HFF-Myc (cell line): Measurements from ENCODE around the gene TNK1.

ENCODE experiments used
- DNase-seq: peaks from one replicate; pipeline ENCODE4 v3.0.0-alpha.2; 2011; ENCODE audit warnings: low read depth; ENCODE audit errors: extremely low read depth
- H3K4me3 ChIP-seq: replicated peaks from 2 replicates; pipeline ENCODE4 v1.5.1; 2011; ENCODE audit warnings: low read depth, mild to moderate bottlenecking, control low read depth, low read length
- TF ChIP-seq, protein P1 (sequence below): IDR thresholded peaks from 2 replicates; pipeline ENCODE4 v1.5.1; 2012; ENCODE audit warnings: mild to moderate bottlenecking, low read depth, low read length, control low read depth; ENCODE audit errors: missing control alignments

Gene TNK1

DNA sequence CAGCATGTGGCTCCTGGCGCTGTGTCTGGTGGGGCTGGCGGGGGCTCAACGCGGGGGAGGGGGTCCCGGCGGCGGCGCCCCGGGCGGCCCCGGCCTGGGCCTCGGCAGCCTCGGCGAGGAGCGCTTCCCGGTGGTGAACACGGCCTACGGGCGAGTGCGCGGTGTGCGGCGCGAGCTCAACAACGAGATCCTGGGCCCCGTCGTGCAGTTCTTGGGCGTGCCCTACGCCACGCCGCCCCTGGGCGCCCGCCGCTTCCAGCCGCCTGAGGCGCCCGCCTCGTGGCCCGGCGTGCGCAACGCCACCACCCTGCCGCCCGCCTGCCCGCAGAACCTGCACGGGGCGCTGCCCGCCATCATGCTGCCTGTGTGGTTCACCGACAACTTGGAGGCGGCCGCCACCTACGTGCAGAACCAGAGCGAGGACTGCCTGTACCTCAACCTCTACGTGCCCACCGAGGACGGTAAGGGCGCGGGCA is 27.4 kb downstream of the TNK1 start:
- H3K4me3 ChIP-seq = no peak overlapping the region
- no peak for DNase-seq
- TF ChIP-seq, protein P1, sequence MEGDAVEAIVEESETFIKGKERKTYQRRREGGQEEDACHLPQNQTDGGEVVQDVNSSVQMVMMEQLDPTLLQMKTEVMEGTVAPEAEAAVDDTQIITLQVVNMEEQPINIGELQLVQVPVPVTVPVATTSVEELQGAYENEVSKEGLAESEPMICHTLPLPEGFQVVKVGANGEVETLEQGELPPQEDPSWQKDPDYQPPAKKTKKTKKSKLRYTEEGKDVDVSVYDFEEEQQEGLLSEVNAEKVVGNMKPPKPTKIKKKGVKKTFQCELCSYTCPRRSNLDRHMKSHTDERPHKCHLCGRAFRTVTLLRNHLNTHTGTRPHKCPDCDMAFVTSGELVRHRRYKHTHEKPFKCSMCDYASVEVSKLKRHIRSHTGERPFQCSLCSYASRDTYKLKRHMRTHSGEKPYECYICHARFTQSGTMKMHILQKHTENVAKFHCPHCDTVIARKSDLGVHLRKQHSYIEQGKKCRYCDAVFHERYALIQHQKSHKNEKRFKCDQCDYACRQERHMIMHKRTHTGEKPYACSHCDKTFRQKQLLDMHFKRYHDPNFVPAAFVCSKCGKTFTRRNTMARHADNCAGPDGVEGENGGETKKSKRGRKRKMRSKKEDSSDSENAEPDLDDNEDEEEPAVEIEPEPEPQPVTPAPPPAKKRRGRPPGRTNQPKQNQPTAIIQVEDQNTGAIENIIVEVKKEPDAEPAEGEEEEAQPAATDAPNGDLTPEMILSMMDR = no peak

- TF ChIP-seq, protein P1 = no peak
- H3K4me3 ChIP-seq = no peak overlapping the region
- no peak for DNase-seq
Observed at GRCh38 chr17:7408863-7409262, 28.0 kb downstream of the TNK1 start.

DNA sequence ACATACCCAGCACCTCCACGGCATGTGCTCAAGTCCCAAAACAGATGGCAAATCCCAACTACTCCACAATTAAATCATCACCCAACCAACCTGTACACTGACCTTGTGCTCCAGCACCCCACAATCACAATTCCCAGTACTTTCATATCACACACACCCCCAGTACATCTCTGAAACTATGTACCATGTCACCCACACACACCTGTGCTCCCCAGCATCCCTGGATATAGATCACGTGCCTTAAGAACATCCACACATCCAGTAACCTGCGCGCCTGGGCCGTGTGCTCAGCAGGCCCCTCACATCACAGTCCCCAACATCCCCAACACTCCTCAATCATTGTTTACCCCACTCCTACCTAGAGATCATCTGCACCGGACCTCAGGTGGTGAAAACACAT is 28.8 kb downstream of the TNK1 start:
- DNase-seq = no peak
- H3K4me3 ChIP-seq = no peak overlapping the region
- TF ChIP-seq, protein P1 = no peak

- H3K4me3 ChIP-seq = no peak overlapping the region
- no peak for DNase-seq
- TF ChIP-seq, protein P1 = no peak
Observed at GRCh38 chr17:7410634-7411426, 29.9 kb downstream of the TNK1 start.

DNA sequence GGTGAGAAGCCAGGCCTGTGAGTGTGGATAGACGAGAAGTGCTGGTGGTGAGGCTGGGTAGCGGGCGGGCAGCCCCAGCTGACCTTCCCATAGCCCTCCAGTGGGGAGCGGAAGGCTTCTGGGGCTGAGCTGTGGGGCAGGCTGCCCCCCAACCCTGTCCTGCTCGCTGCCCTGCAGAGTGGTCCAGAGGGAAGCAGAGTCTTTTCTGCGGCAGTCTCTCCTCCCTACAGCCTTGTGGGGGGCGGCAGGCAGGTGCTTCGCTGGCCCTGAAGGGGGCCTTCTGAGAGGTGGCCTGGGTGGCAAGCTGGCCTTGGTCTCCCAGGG is 30.5 kb downstream of the TNK1 start:
- no peak overlapping the region for H3K4me3 ChIP-seq
- TF ChIP-seq, protein P1 = no peak
- no peak for DNase-seq

DNA sequence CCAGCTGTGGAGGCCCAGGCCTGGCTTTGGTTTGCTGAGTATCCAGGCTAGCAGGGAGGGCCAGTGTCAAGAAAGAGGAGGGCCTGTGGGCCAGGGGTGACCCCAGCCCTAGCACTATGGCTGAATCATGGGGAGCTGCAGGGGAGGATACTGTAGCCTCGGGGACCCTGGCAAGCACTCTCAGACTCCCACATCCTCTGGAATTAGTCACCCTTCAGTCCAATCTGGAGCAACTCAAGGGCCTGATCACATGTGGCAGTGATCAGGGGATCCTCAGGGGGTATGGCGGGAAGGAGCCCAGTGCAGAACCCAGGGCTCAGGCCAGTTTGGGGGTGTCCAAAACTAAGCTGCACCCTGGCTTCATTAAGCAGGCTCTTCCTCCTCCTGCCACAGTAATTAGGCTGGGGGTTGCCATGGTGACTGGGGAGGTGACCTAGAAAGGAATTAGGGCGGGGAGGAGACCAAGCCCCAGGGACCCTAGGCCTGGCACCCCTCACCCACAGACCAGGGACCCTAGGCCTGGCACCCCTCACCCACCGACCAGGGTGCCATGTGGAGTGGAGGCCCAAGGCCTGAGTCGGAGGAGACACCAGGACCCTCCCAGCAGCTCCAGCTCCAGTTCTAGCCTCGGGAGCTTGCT is 32.6 kb downstream of the TNK1 start:
- DNase-seq = no peak
- H3K4me3 ChIP-seq = no peak overlapping the region
- TF ChIP-seq, protein P1 = no peak
